SK-N-SH treated with all-trans-retinoic acid at 6 μM for 48 hours (cell line): Measurements from ENCODE around the gene EEF1E1.

Source experiments
- ATAC-seq: fragments of 200-7000 bp; cut with Tn5 transposase; 3 replicates; pipeline ENCODE4 v1.9.1; 2020; ENCODE audit warnings: mild to moderate bottlenecking, moderate library complexity
- ARNTL ChIP-seq: fragments of 450-650 bp; formaldehyde crosslinking; IDR thresholded peaks from 2 replicates; pipeline ENCODE4 v1.5.0; 2020; ENCODE audit warnings: low read depth, mild to moderate bottlenecking, moderate library complexity, borderline replicate concordance
- CREB5 ChIP-seq: fragments of 250-450 bp; sonication (Bioruptor Pico); IDR thresholded peaks from 2 replicates; pipeline ENCODE4 v1.5.1; 2020; ENCODE audit warnings: low read depth, mild to moderate bottlenecking, moderate library complexity
- CSDC2 ChIP-seq: fragments of 250-450 bp; sonication (Bioruptor Pico); IDR thresholded peaks from 2 replicates; pipeline ENCODE4 v1.5.0; 2020; ENCODE audit warnings: mild to moderate bottlenecking, moderate library complexity
- CSRNP3 ChIP-seq: fragments of 250-450 bp; sonication (Bioruptor Pico); IDR thresholded peaks from 2 replicates; pipeline ENCODE4 v1.5.1; 2021; ENCODE audit warnings: mild to moderate bottlenecking, moderate library complexity
- GLIS3 ChIP-seq: fragments of 250-450 bp; sonication (Bioruptor Pico); IDR thresholded peaks from 2 replicates; pipeline ENCODE4 v1.5.0; 2020; ENCODE audit warnings: mild to moderate bottlenecking, moderate library complexity
- ISL1 ChIP-seq: fragments of 250-450 bp; sonication (Bioruptor Pico); IDR thresholded peaks from 2 replicates; pipeline ENCODE4 v2.1.2; 2022; ENCODE audit warnings: mild to moderate bottlenecking, moderate library complexity
- OSR1 ChIP-seq: fragments of 250-450 bp; sonication (Bioruptor Pico); IDR thresholded peaks from 2 replicates; pipeline ENCODE4 v1.8.0; 2022; ENCODE audit warnings: moderate library complexity, mild to moderate bottlenecking, inconsistent platforms
- PATZ1 ChIP-seq: fragments of 250-450 bp; sonication (Bioruptor Pico); IDR thresholded peaks from 2 replicates; pipeline ENCODE4 v1.8.0; 2020; ENCODE audit warnings: mild to moderate bottlenecking, moderate library complexity, borderline replicate concordance
- PPARA ChIP-seq: fragments of 250-450 bp; sonication (Bioruptor Pico); IDR thresholded peaks from 2 replicates; pipeline ENCODE4 v1.5.0; 2020; ENCODE audit warnings: mild to moderate bottlenecking, borderline replicate concordance
- SNAI2 ChIP-seq: fragments of 250-450 bp; sonication (Bioruptor Pico); IDR thresholded peaks from 2 replicates; pipeline ENCODE4 v1.5.0; 2020; ENCODE audit warnings: mild to moderate bottlenecking, moderate library complexity
- TCF4 ChIP-seq: fragments of 250-450 bp; sonication (Bioruptor Pico); IDR thresholded peaks from 2 replicates; pipeline ENCODE4 v1.8.0; 2021; ENCODE audit warnings: mild to moderate bottlenecking, moderate library complexity, borderline replicate concordance
- TOX ChIP-seq: fragments of 250-450 bp; sonication (Bioruptor Pico); IDR thresholded peaks from 2 replicates; pipeline ENCODE4 v1.8.0; 2021; ENCODE audit warnings: mild to moderate bottlenecking, moderate library complexity, borderline replicate concordance
- TSHZ2 ChIP-seq: fragments of 250-450 bp; sonication (Bioruptor Pico); IDR thresholded peaks from 2 replicates; pipeline ENCODE4 v1.5.0; 2020; ENCODE audit warnings: mild to moderate bottlenecking, moderate library complexity
- ZC3H10 ChIP-seq: fragments of 250-450 bp; sonication (Bioruptor Pico); IDR thresholded peaks from 2 replicates; pipeline ENCODE4 v1.5.1; 2021; ENCODE audit warnings: mild to moderate bottlenecking, moderate library complexity
- ZFP30 ChIP-seq: fragments of 450-650 bp; formaldehyde crosslinking; IDR thresholded peaks from 2 replicates; pipeline ENCODE4 v1.5.0; 2022; ENCODE audit warnings: mild to moderate bottlenecking, moderate library complexity
- ZNF565 ChIP-seq: fragments of 450-650 bp; formaldehyde crosslinking; conservative IDR thresholded peaks from 2 replicates; pipeline ENCODE4 v1.5.0; 2020; ENCODE audit warnings: low read depth, mild to moderate bottlenecking, moderate library complexity
- ZNF70 ChIP-seq: fragments of 450-650 bp; formaldehyde crosslinking; IDR thresholded peaks from 2 replicates; pipeline ENCODE4 v1.5.0; 2020; ENCODE audit warnings: mild to moderate bottlenecking, moderate library complexity
- ZNF8 ChIP-seq: fragments of 450-650 bp; formaldehyde crosslinking; IDR thresholded peaks from 2 replicates; pipeline ENCODE4 v1.5.0; 2020; ENCODE audit warnings: mild to moderate bottlenecking, moderate library complexity

The EEF1E1 gene

GRCh38 chr6:8079126-8079525 is 23.2 kb downstream of the EEF1E1 start:
- TF ChIP-seq TCF4 (CRISPR knock-in tag) (no peak), SNAI2 (CRISPR knock-in tag) (no peak)
- no peak for ATAC-seq

GRCh38 chr6:8077991-8078390 is 24.4 kb downstream of the EEF1E1 start:
- TF ChIP-seq SNAI2 (CRISPR knock-in tag), result no peak
- TF ChIP-seq ISL1, result no peak
- no peak for TF ChIP-seq TOX
- no peak for TF ChIP-seq PPARA (CRISPR knock-in tag)
- TF ChIP-seq TCF4 (CRISPR knock-in tag), result no peak
- TF ChIP-seq ZNF565, result no peak
- TF ChIP-seq TSHZ2 (CRISPR knock-in tag), result no peak
- no peak for TF ChIP-seq ZNF8 (CRISPR knock-in tag)
- TF ChIP-seq GLIS3 (CRISPR knock-in tag), result no peak
- TF ChIP-seq ZFP30 (CRISPR knock-in tag), result no peak
- TF ChIP-seq, all 23 proteins: peak for 0
- no peak for ATAC-seq

GRCh38 chr6:8075704-8076103 is 26.6 kb downstream of the EEF1E1 start:
- no peak for ATAC-seq
- TF ChIP-seq TCF4 (CRISPR knock-in tag) (no peak), ZFP30 (CRISPR knock-in tag) (no peak), PPARA (CRISPR knock-in tag) (no peak), CREB5 (CRISPR knock-in tag) (no peak), ZNF8 (CRISPR knock-in tag) (no peak), ARNTL (no peak), SNAI2 (CRISPR knock-in tag) (no peak), PATZ1 (CRISPR knock-in tag) (no peak), ZC3H10 (no peak), OSR1 (no peak), ZNF70 (CRISPR knock-in tag) (no peak)

- ATAC-seq, result no peak
- TF ChIP-seq CSRNP3 (CRISPR knock-in tag), result no peak
- TF ChIP-seq PATZ1 (CRISPR knock-in tag), result no peak
Measured at GRCh38 chr6:8075185-8075584, 27.2 kb downstream of the EEF1E1 start.

GRCh38 chr6:8074213-8074612 is 28.1 kb downstream of the EEF1E1 start:
- ATAC-seq, result no peak

More at GRCh38 chr6:8074213-8074612, 28.1 kb downstream of the EEF1E1 start:
- TF ChIP-seq CSDC2 (CRISPR knock-in tag) (no peak), OSR1 (no peak), CREB5 (CRISPR knock-in tag) (no peak), PATZ1 (CRISPR knock-in tag) (no peak), ZNF565 (no peak), ZNF70 (CRISPR knock-in tag) (no peak)
